ENCODE measurements around the gene ENOSF1.

The ENOSF1 gene

DNA sequence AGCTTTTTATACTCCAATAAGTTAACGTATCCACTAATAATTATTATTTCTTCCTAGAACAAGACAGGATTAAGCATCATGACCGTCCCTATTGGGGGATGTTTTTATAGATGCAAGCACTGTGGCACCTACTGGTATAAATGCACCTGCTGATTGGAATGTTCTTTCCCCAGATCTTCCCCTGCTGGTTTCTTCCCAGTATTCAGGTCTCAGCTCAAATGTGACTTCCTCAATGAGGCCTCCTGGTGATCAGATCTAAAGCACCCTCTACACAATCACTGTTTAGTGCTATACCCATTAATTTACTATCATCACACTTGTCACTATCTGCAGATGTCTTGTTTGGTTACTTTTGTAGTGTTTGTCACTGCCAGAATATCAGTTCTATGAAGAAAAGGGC is 58.9 kb downstream of the ENOSF1 start:
- H3K9ac ChIP-seq (ENCODE audit: low read depth, low read length): no peak overlapping the region
- H3K9me3 ChIP-seq (ENCODE audit: insufficient read depth, low read length, severe bottlenecking): no peaks in the 10 kb centered on the region
- H3K4me1 ChIP-seq (ENCODE audit: insufficient read depth, low read length): peaks cover 37% of the 10 kb centered on the region
- ATAC-seq (ENCODE audit: insufficient read depth, low read depth) (no peak), DNase-seq (no peak)
- H3K79me2 ChIP-seq (ENCODE audit: insufficient read depth, low read length): peaks cover 37% of the 10 kb centered on the region
- H2AFZ ChIP-seq (ENCODE audit: low read depth, low read length): no peak overlapping the region
- no peaks in the 10 kb centered on the region for H3K27me3 ChIP-seq (ENCODE audit: insufficient read depth, low read length, poor library complexity)
- no peak overlapping the region for H3K4me3 ChIP-seq (ENCODE audit: low read depth in 1 of 2, low read length in 2 of 2)
- TF ChIP-seq, protein P1, sequence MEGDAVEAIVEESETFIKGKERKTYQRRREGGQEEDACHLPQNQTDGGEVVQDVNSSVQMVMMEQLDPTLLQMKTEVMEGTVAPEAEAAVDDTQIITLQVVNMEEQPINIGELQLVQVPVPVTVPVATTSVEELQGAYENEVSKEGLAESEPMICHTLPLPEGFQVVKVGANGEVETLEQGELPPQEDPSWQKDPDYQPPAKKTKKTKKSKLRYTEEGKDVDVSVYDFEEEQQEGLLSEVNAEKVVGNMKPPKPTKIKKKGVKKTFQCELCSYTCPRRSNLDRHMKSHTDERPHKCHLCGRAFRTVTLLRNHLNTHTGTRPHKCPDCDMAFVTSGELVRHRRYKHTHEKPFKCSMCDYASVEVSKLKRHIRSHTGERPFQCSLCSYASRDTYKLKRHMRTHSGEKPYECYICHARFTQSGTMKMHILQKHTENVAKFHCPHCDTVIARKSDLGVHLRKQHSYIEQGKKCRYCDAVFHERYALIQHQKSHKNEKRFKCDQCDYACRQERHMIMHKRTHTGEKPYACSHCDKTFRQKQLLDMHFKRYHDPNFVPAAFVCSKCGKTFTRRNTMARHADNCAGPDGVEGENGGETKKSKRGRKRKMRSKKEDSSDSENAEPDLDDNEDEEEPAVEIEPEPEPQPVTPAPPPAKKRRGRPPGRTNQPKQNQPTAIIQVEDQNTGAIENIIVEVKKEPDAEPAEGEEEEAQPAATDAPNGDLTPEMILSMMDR (IDR thresholded peaks at IDR 0.05; ENCODE audit: borderline replicate concordance, extremely low read depth, low read length, poor library complexity, severe bottlenecking): no peak
- TF ChIP-seq EZH2 (IDR thresholded peaks at IDR 0.05; ENCODE audit: borderline replicate concordance, low read depth, low read length, severe bottlenecking): no peak
- no peaks in the 10 kb centered on the region for H4K20me1 ChIP-seq (ENCODE audit: insufficient read depth, low read length)
- no peak overlapping the region for H3K27ac ChIP-seq (ENCODE audit: low read length)
- 0 out of 2 replicates have a peak overlapping the region, but pooled peaks have one; percentile 11 for H3K4me2 ChIP-seq (ENCODE audit: insufficient read depth, low read length)
- H3K36me3 ChIP-seq (ENCODE audit: insufficient read depth, low read length): peaks cover 9% of the 10 kb centered on the region; the same call in 1 of the 2 replicates

DNA sequence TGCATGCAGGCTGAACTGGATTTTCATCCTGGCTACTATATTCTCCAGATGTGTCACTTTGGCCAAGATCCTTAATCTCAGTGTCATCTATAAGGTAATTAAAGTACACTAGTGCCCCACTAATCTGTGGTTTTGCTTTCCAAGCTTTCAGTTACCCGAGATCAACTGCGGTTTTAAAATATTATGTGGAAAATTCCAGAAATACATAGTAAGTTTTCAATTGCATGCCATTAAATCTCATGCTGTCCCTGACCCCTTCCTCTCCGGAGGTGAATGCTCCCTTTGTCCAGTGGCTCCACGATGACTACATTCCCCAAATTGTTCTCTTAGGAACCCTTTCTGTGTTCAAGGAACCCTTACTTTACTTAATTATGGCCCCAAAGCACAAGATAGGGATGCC is 60.3 kb downstream of the ENOSF1 start:
- H3K27me3 ChIP-seq (ENCODE audit: insufficient read depth, low read length, poor library complexity): no peaks in the 10 kb centered on the region
- H2AFZ ChIP-seq (ENCODE audit: low read depth, low read length): no peak overlapping the region
- H3K4me2 ChIP-seq (ENCODE audit: insufficient read depth, low read length): no peak overlapping the region
- no peak overlapping the region for H3K9ac ChIP-seq (ENCODE audit: low read depth, low read length)
- no peak overlapping the region for H3K4me3 ChIP-seq (ENCODE audit: low read depth in 1 of 2, low read length in 2 of 2)
- H3K9me3 ChIP-seq (ENCODE audit: insufficient read depth, low read length, severe bottlenecking): no peaks in the 10 kb centered on the region
- DNase-seq (no peak), ATAC-seq (ENCODE audit: insufficient read depth, low read depth) (no peak)
- no peak overlapping the region for H3K27ac ChIP-seq (ENCODE audit: low read length)
- H4K20me1 ChIP-seq (ENCODE audit: insufficient read depth, low read length): no peaks in the 10 kb centered on the region
- no peak for TF ChIP-seq EZH2 (IDR thresholded peaks at IDR 0.05; ENCODE audit: borderline replicate concordance, low read depth, low read length, severe bottlenecking)
- TF ChIP-seq, protein P1 (IDR thresholded peaks at IDR 0.05; ENCODE audit: borderline replicate concordance, extremely low read depth, low read length, poor library complexity, severe bottlenecking): no peak
- no peaks in the 10 kb centered on the region for H3K36me3 ChIP-seq (ENCODE audit: insufficient read depth, low read length)
- peaks cover 24% of the 10 kb centered on the region for H3K79me2 ChIP-seq (ENCODE audit: insufficient read depth, low read length)
- peaks cover 37% of the 10 kb centered on the region for H3K4me1 ChIP-seq (ENCODE audit: insufficient read depth, low read length)

DNA sequence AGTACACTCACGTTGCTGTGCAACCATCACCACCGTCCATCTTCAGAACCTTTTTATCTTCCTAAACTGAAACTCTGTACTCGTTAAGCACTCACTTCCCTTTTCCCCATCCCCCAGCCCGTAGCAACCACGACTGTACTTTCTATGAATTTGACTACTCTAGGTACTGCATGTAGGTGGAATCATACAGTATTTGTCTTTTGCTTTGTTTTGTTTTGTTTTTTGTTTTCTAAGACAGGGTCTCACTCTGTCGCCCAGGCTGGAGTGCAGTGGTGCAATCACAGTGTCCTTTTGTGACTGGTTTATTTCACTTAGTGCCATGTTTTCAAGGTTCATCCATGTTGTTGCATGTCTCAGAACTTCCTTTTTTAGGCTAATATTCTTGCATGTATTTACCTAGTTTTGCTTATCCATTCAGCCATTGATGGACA is 62.0 kb downstream of the ENOSF1 start:
- Histone ChIP-seq H3K79me2 (ENCODE audit: insufficient read depth, low read length) (peaks cover 9% of the 10 kb centered on the region; the same call in 1 of the 2 replicates), H3K27me3 (ENCODE audit: insufficient read depth, low read length, poor library complexity) (no peaks in the 10 kb centered on the region), H3K9ac (ENCODE audit: low read depth, low read length) (peak overlapping the region; percentile 54), H3K9me3 (ENCODE audit: insufficient read depth, low read length, severe bottlenecking) (no peaks in the 10 kb centered on the region), H3K36me3 (ENCODE audit: insufficient read depth, low read length) (no peaks in the 10 kb centered on the region), H3K4me2 (ENCODE audit: insufficient read depth, low read length) (peak overlapping the region; percentile 67), H3K4me1 (ENCODE audit: insufficient read depth, low read length) (peaks cover 26% of the 10 kb centered on the region), H3K27ac (ENCODE audit: low read length) (peak overlapping the region; percentile 93), H2AFZ (ENCODE audit: low read depth, low read length) (peak overlapping the region; percentile 58), H3K4me3 (ENCODE audit: low read depth in 1 of 2, low read length in 2 of 2) (peak overlapping the region in 1 of 2 experiments; percentile 51; a peak in 2 of 4 replicates), H4K20me1 (ENCODE audit: insufficient read depth, low read length) (no peaks in the 10 kb centered on the region)
- DNase-seq (peak; percentile 81), ATAC-seq (ENCODE audit: insufficient read depth, low read depth) (peak; percentile 97)
- TF ChIP-seq EZH2 (IDR thresholded peaks at IDR 0.05; ENCODE audit: borderline replicate concordance, low read depth, low read length, severe bottlenecking): no peak
- TF ChIP-seq, protein P1 (IDR thresholded peaks at IDR 0.05; ENCODE audit: borderline replicate concordance, extremely low read depth, low read length, poor library complexity, severe bottlenecking): no peak
